Testis (tissue), 3 donors: ENCODE measurements around the gene MAP1S. TPM values are rescaled to one million over a fixed set of nuclear protein-coding genes. Genes with fewer than 3 reads are reported as not detected.

Experiments
- DNase-seq: peaks from one replicate; pipeline ENCODE4 v3.0.0-alpha.2; 2019
- H3K27ac ChIP-seq, 2 donors: fragments of 200-600 bp; sonication (generic); one replicate each; pipeline ENCODE4 v1.5.1; 2019
- H3K27me3 ChIP-seq: fragments of 200-600 bp; sonication (generic); one replicate; pipeline ENCODE4 v1.5.1; 2019
- H3K36me3 ChIP-seq: fragments of 200-600 bp; sonication (generic); one replicate; pipeline ENCODE4 v1.5.1; 2017; ENCODE audit warnings: low read depth; ENCODE audit errors: missing control alignments
- H3K4me1 ChIP-seq: fragments of 200-600 bp; sonication (generic); one replicate; pipeline ENCODE4 v1.5.1; 2019
- H3K4me3 ChIP-seq, 2 donors: fragments of 200-600 bp; sonication (generic); one replicate each; pipeline ENCODE4 v1.5.1; 2017 to 2019
- H3K9me3 ChIP-seq: fragments of 200-600 bp; sonication (generic); one replicate; pipeline ENCODE4 v1.5.1; 2017
- POLR2A ChIP-seq: fragments of 450-650 bp; IDR thresholded peaks from one replicate; pipeline ENCODE4 v1.6.1; 2017; ENCODE audit warnings: antibody characterized with exemption, mild to moderate bottlenecking, moderate library complexity
- WGBS, 2 donors: methylation state at CpG; one replicate each; pipeline ENCODE4 v1.1.5; 2018; 5-methylcytosine and 5-hydroxymethylcytosine counted together
- intact Hi-C: fragments of 100-400 bp; cut with DNase I; formaldehyde crosslinking; loops from one replicate; pipeline ENCODE4 v1.15.1; 2023; ENCODE audit warnings: low total_unique reads
- polyA plus RNA-seq: library from polyadenylated mRNA; stranded (reverse); fragments of 350-450 nt; fragmentation: Illumina TruSeq; extraction: RNeasy Lipid Tissue Mini Kit (QIAGEN cat#74804); gene quantifications from one replicate; pipeline ENCODE4 v1.2.3, GENCODE V29; 2014; ENCODE audit warnings: low read depth, low replicate concordance; ENCODE audit not compliant: insufficient read depth
- total RNA-seq, 2 donors: library from RNA; depleted of rRNA; stranded (reverse); fragments of >200 nt; gene quantifications; one replicate each; pipeline ENCODE4 v1.2.3, GENCODE V29; 2016
- TF ChIP-seq, protein P1 (sequence below), 3 experiments: fragments of 450-650 bp in 2 of 3; fragments of 200-600 bp in 1 of 3; sonication (generic) in 1 of 3; IDR thresholded peaks; one replicate each; pipeline ENCODE4 v1.5.1; 2016 to 2019; ENCODE audit warnings: antibody characterized with exemption in 3 of 3, mild to moderate bottlenecking in 2 of 3, moderate library complexity in 1 of 3

MAP1S gene
- total and polyA plus RNA-seq, 3 donors from 2014 or later: 95.5 to 123 (median 106) TPM

DNA sequence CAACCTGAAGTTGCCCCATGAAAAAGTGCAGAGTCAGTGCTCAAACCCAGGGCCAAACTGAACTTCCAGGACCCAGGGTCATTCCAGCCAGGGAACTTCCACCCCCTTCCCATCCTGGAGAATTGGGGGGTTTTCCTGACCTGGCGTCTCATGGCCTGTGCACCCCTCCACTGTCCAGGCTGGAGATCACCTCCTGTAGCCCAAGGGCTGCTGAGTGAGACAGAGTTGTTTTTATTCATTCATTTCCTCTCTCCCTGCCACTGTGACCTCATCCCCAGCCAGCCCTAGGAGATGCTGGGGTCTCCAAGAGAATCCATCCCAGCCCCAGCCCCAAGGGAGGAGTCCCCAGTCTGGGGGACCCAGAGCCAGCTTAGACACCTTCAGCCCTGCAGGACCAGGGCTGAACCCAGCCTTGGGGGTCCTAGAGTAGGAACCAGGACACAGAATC lies 36.2 kb downstream of the MAP1S start:
- H3K4me1 ChIP-seq: peaks cover 8% of the 10 kb centered on the region
- TF ChIP-seq, protein P1, sequence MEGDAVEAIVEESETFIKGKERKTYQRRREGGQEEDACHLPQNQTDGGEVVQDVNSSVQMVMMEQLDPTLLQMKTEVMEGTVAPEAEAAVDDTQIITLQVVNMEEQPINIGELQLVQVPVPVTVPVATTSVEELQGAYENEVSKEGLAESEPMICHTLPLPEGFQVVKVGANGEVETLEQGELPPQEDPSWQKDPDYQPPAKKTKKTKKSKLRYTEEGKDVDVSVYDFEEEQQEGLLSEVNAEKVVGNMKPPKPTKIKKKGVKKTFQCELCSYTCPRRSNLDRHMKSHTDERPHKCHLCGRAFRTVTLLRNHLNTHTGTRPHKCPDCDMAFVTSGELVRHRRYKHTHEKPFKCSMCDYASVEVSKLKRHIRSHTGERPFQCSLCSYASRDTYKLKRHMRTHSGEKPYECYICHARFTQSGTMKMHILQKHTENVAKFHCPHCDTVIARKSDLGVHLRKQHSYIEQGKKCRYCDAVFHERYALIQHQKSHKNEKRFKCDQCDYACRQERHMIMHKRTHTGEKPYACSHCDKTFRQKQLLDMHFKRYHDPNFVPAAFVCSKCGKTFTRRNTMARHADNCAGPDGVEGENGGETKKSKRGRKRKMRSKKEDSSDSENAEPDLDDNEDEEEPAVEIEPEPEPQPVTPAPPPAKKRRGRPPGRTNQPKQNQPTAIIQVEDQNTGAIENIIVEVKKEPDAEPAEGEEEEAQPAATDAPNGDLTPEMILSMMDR (IDR thresholded peaks at IDR 0.05): no peak
- no peak for TF ChIP-seq POLR2A
- no peaks in the 10 kb centered on the region for H3K9me3 ChIP-seq
- intact Hi-C loops: no loop called here
- no peak overlapping the region for H3K27ac ChIP-seq
- WGBS, 2 donors: 64 to 67% methylated on average over 1 of the region's 1 CpG
- no peak for DNase-seq
- no peaks in the 10 kb centered on the region for H3K36me3 ChIP-seq
- no peaks in the 10 kb centered on the region for H3K27me3 ChIP-seq
- no peak overlapping the region for H3K4me3 ChIP-seq

GRCh38 chr19:17755977-17756670 lies 36.8 kb downstream of the MAP1S start:
- Histone ChIP-seq H3K9me3 (no peaks in the 10 kb centered on the region), H3K36me3 (no peaks in the 10 kb centered on the region), H3K27me3 (no peaks in the 10 kb centered on the region), H3K4me1 (peaks cover 8% of the 10 kb centered on the region), H3K4me3 (no peak overlapping the region), H3K27ac (no peak overlapping the region)
- peak; percentile 90 for DNase-seq
- TF ChIP-seq, protein P1 (IDR thresholded peaks at IDR 0.05): no peak
- no peak for TF ChIP-seq POLR2A
- intact Hi-C loops: no loop called here
- WGBS, 2 donors: 65 to 76% methylated on average over 12 of the region's 12 CpGs

- Histone ChIP-seq H3K4me1 (peaks cover 8% of the 10 kb centered on the region), H3K36me3 (no peaks in the 10 kb centered on the region), H3K4me3 (no peak overlapping the region), H3K27me3 (no peaks in the 10 kb centered on the region), H3K9me3 (no peaks in the 10 kb centered on the region), H3K27ac (no peak overlapping the region)
- DNase-seq: peak; percentile 78
- intact Hi-C loops: no loop called here
- WGBS, 2 donors: 26 to 49% methylated on average over 5 to 9 of the region's 9 CpGs
- TF ChIP-seq POLR2A: no peak
- TF ChIP-seq, protein P1 (IDR thresholded peaks at IDR 0.05): no peak
These were observed 37.8 kb downstream of the MAP1S start for GRCh38 chr19:17757125-17757524.

GRCh38 chr19:17758515-17758914 lies 39.2 kb downstream of the MAP1S start:
- 61 to 77% methylated on average over 5 of the region's 5 CpGs for WGBS, 2 donors
- no peak for DNase-seq
- Histone ChIP-seq H3K27ac (no peak overlapping the region), H3K36me3 (no peaks in the 10 kb centered on the region), H3K4me3 (no peak overlapping the region), H3K9me3 (no peaks in the 10 kb centered on the region), H3K27me3 (no peaks in the 10 kb centered on the region), H3K4me1 (peaks cover 8% of the 10 kb centered on the region)
- TF ChIP-seq, protein P1 (IDR thresholded peaks at IDR 0.05): no peak
- no peak for TF ChIP-seq POLR2A
- intact Hi-C loops: no loop called here

DNA sequence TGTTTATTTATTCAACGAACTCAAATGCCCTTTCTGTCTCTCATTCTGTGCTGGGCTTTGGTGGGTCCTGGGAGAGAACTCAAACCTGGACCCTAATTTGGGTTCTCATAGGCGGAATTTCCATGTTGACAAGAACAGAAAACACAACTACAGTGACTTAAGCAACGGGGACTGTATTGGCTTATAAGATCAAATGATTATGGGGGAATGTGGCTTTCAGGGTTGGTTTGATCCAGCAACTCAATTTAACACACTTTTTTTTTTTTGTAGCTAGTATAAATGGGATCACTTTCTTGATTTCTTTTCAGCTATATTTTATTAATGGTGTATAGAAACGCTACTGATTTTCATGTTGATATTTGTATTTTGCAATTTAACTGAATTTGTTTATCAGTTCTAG lies 41.9 kb downstream of the MAP1S start:
- no peak for DNase-seq
- intact Hi-C loops: no loop called here
- H3K36me3 ChIP-seq: no peaks in the 10 kb centered on the region
- H3K27ac ChIP-seq: no peak overlapping the region
- no peaks in the 10 kb centered on the region for H3K9me3 ChIP-seq
- 77 to 85% methylated on average over 4 of the region's 4 CpGs for WGBS, 2 donors
- peaks cover 2% of the 10 kb centered on the region for H3K4me1 ChIP-seq
- no peaks in the 10 kb centered on the region for H3K27me3 ChIP-seq
- H3K4me3 ChIP-seq: no peak overlapping the region
- TF ChIP-seq, protein P1 (IDR thresholded peaks at IDR 0.05): no peak
- TF ChIP-seq POLR2A: no peak
